ENCODE results near the gene FANCM.

- no peak for TF ChIP-seq CTCF (IDR thresholded peaks at IDR 0.05)
- no peak for TF ChIP-seq POLR2A (IDR thresholded peaks at IDR 0.05)
- TF ChIP-seq EP300 (IDR thresholded peaks at IDR 0.05): no peak
Observed at GRCh38 chr14:45140661-45141187, 5.0 kb downstream of the FANCM start.

Measured in tibial nerve (tissue), 4 donors.